ENCODE measurements around the gene KRTAP4-12. TPM values are rescaled to one million over a fixed set of nuclear protein-coding genes. Genes with fewer than 3 reads are reported as not detected.

The KRTAP4-12 gene
- total RNA-seq, 4 donors from 2014 or later: not detected

DNA sequence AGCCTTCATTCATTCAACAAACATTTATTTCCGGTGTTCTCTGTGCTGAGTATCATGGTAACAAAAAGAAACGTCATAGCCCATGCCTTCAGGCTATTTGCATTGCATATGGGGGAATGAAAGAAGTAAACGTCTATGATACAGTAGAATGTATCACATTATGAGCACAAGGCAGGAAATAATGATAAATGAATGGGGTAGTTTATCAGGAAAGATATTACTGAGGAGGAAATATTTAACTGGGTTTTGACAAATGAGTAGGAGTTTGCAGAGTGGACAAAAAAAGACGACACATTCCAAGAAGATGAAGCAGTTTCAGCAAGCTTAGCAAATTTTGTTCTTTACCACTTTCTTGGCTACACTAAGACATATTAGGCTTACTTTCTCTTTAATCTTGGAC, 41.4 kb downstream of the KRTAP4-12 start:
- H3K36me3 ChIP-seq: no peaks in the 10 kb centered on the region
- H3K9me3 ChIP-seq: no peaks in the 10 kb centered on the region
- H3K27ac ChIP-seq: no peak overlapping the region
- H3K4me3 ChIP-seq: no peak overlapping the region
- 24 to 42% methylated on average over 4 of the region's 4 CpGs for WGBS, 2 donors
- intact Hi-C loops (cut with DNase I): no loop called here
- no peak for DNase-seq
- no peaks in the 10 kb centered on the region for H3K4me1 ChIP-seq
- no peaks in the 10 kb centered on the region for H3K27me3 ChIP-seq
- TF ChIP-seq, protein P1, sequence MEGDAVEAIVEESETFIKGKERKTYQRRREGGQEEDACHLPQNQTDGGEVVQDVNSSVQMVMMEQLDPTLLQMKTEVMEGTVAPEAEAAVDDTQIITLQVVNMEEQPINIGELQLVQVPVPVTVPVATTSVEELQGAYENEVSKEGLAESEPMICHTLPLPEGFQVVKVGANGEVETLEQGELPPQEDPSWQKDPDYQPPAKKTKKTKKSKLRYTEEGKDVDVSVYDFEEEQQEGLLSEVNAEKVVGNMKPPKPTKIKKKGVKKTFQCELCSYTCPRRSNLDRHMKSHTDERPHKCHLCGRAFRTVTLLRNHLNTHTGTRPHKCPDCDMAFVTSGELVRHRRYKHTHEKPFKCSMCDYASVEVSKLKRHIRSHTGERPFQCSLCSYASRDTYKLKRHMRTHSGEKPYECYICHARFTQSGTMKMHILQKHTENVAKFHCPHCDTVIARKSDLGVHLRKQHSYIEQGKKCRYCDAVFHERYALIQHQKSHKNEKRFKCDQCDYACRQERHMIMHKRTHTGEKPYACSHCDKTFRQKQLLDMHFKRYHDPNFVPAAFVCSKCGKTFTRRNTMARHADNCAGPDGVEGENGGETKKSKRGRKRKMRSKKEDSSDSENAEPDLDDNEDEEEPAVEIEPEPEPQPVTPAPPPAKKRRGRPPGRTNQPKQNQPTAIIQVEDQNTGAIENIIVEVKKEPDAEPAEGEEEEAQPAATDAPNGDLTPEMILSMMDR (IDR thresholded peaks at IDR 0.05): no peak
- no peak for TF ChIP-seq POLR2A (IDR thresholded peaks at IDR 0.05)

DNA sequence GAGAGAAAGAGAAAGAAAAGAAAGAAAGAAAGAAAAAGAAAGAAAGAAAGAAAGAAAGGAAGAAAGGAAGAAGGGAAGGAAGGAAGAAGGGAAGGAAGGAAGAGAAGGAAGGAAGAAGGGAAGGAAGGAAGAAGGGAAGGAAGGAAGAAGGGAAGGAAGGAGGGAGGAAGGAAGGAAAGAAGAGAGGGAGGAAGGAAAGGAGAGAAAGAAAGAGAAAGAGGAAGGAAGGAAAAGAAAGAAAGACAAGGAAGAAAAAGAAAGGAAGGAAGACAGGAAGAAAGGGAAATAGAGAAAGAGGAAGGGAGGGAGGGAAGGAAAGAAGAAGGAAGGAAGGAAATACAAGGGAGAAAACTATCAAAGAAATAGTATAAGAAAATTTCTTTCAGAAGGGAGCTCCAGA, 47.2 kb downstream of the KRTAP4-12 start:
- Histone ChIP-seq H3K4me3 (no peak overlapping the region), H3K4me1 (no peaks in the 10 kb centered on the region), H3K27me3 (peaks cover 0 to 15% (median 0%) of the 10 kb centered on the region in 4 donors), H3K27ac (no peak overlapping the region), H3K9me3 (no peaks in the 10 kb centered on the region), H3K36me3 (no peaks in the 10 kb centered on the region)
- DNase-seq: no peak
- TF ChIP-seq, protein P1 (IDR thresholded peaks at IDR 0.05): no peak
- TF ChIP-seq POLR2A (IDR thresholded peaks at IDR 0.05): no peak
- intact Hi-C loops (cut with DNase I): no loop called here

DNA sequence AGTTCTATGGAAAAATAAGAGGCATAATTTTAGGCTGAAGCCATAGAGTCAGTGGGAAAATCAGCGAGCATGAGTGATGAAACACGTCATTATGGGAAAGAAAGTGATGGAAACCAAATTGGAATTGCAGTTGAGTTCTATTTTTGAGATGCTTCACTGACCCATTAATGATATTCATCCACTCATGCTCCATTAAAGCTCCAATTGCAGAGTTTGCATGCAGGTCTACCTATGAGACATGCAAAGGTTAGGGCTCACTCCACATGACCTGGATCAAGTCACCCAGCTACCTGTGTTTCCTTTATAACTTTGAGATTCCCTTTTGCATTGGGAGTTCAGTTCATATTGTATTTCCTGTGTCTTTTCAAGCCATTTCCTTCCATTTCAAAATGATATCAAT, 50.3 kb downstream of the KRTAP4-12 start:
- H3K27me3 ChIP-seq: peaks cover 0 to 15% (median 0%) of the 10 kb centered on the region in 4 donors
- intact Hi-C loops (cut with DNase I): no loop called here
- H3K4me3 ChIP-seq: no peak overlapping the region
- H3K27ac ChIP-seq: no peak overlapping the region
- WGBS, 2 donors: 80 to 97% methylated on average over 2 of the region's 2 CpGs
- H3K36me3 ChIP-seq: no peaks in the 10 kb centered on the region
- TF ChIP-seq, protein P1 (IDR thresholded peaks at IDR 0.05): no peak
- no peak for TF ChIP-seq POLR2A (IDR thresholded peaks at IDR 0.05)
- no peaks in the 10 kb centered on the region for H3K4me1 ChIP-seq
- no peaks in the 10 kb centered on the region for H3K9me3 ChIP-seq
- DNase-seq: no peak

Other genes with a start within 250 kb of the KRTAP4-12 start
- not detected for gene KRT20, start 238.9 kb downstream of the KRTAP4-12 start, total RNA-seq
- 10 to 100 TPM in 1 of 4 donors, 1 to 10 TPM in 2, under 1 TPM in 1; 0.38 to 19.6 (median 4.9) TPM for gene KRT23, start 186.5 kb downstream of the KRTAP4-12 start, total RNA-seq
- not detected for gene KRT39, start 157.2 kb downstream of the KRTAP4-12 start, total RNA-seq
- under 1 TPM in 1 of 4 donors, not detected in 3; 0.19 TPM for gene KRT40, start 139.9 kb downstream of the KRTAP4-12 start, total RNA-seq
- gene KRTAP3-3, start 130.0 kb downstream of the KRTAP4-12 start, total RNA-seq: not detected
- under 1 TPM in 1 of 4 donors, not detected in 3; 0.57 TPM for gene KRTAP3-2, start 124.3 kb downstream of the KRTAP4-12 start, total RNA-seq
- not detected for gene KRTAP3-1, start 115.1 kb downstream of the KRTAP4-12 start, total RNA-seq
- gene KRTAP1-5, start 97.0 kb downstream of the KRTAP4-12 start, total RNA-seq: not detected
- gene KRTAP1-4, start 94.0 kb downstream of the KRTAP4-12 start, total RNA-seq: not detected
- not detected for gene KRTAP1-3, start 89.3 kb downstream of the KRTAP4-12 start, total RNA-seq
- gene KRTAP1-1, start 82.7 kb downstream of the KRTAP4-12 start, total RNA-seq: not detected
- not detected for gene KRTAP2-1, start 76.9 kb downstream of the KRTAP4-12 start, total RNA-seq
- not detected for gene KRTAP2-2, start 69.0 kb downstream of the KRTAP4-12 start, total RNA-seq
- gene KRTAP2-3, start 64.1 kb downstream of the KRTAP4-12 start, total RNA-seq: not detected
- gene KRTAP2-4, start 58.3 kb downstream of the KRTAP4-12 start, total RNA-seq: not detected
- gene KRTAP4-7, start 40.0 kb downstream of the KRTAP4-12 start, total RNA-seq: not detected
- not detected for gene KRTAP4-8, start 26.0 kb downstream of the KRTAP4-12 start, total RNA-seq
- not detected for gene KRTAP4-16, start 22.0 kb downstream of the KRTAP4-12 start, total RNA-seq
- not detected for gene KRTAP4-9, start 18.8 kb downstream of the KRTAP4-12 start, total RNA-seq
- under 1 TPM in 1 of 4 donors, not detected in 3; 0.22 TPM for gene KRTAP4-11, start 5.8 kb downstream of the KRTAP4-12 start, total RNA-seq
- gene KRTAP4-6, start 16.4 kb upstream of the KRTAP4-12 start, total RNA-seq: not detected
- gene KRTAP4-5, start 25.6 kb upstream of the KRTAP4-12 start, total RNA-seq: not detected
- not detected for gene KRTAP4-4, start 36.6 kb upstream of the KRTAP4-12 start, total RNA-seq
- gene KRTAP4-3, start 44.0 kb upstream of the KRTAP4-12 start, total RNA-seq: not detected
- gene KRTAP4-2, start 54.0 kb upstream of the KRTAP4-12 start, total RNA-seq: not detected
- not detected for gene KRTAP4-1, start 60.7 kb upstream of the KRTAP4-12 start, total RNA-seq
- not detected for gene KRTAP9-1, start 65.7 kb upstream of the KRTAP4-12 start, total RNA-seq
- not detected for gene KRTAP9-2, start 102.5 kb upstream of the KRTAP4-12 start, total RNA-seq
- not detected for gene KRTAP9-3, start 108.3 kb upstream of the KRTAP4-12 start, total RNA-seq
- gene KRTAP9-8, start 113.8 kb upstream of the KRTAP4-12 start, total RNA-seq: not detected
- not detected for gene KRTAP9-4, start 125.5 kb upstream of the KRTAP4-12 start, total RNA-seq
- gene KRTAP9-9, start 131.2 kb upstream of the KRTAP4-12 start, total RNA-seq: not detected
- not detected for gene KRTAP9-6, start 141.2 kb upstream of the KRTAP4-12 start, total RNA-seq
- not detected for gene KRTAP9-7, start 151.5 kb upstream of the KRTAP4-12 start, total RNA-seq
- gene KRTAP29-1, start 178.7 kb upstream of the KRTAP4-12 start, total RNA-seq: not detected
- not detected for gene KRTAP16-1, start 185.1 kb upstream of the KRTAP4-12 start, total RNA-seq
- not detected for gene KRTAP17-1, start 191.5 kb upstream of the KRTAP4-12 start, total RNA-seq
- 1 to 10 TPM in 2 of 4 donors, under 1 TPM in 1, not detected in 1; 0.21 to 2.7 (median 1.9) TPM for gene KRT33A, start 226.6 kb upstream of the KRTAP4-12 start, total RNA-seq
- under 1 TPM in 2 of 4 donors, not detected in 2; 0.32 to 0.57 TPM for gene KRT33B, start 245.6 kb upstream of the KRTAP4-12 start, total RNA-seq